ENCODE measurements around the gene LRP4.

Gene LRP4

GRCh38 chr11:46900091-46900746 is 18.1 kb downstream of the LRP4 start:
- H3K9me3 ChIP-seq (replicated peaks; ENCODE audit: insufficient read depth, low read length): no peaks in the 10 kb centered on the region
- H3K9ac ChIP-seq (ENCODE audit: low read length): no peak overlapping the region
- H3K4me3 ChIP-seq (ENCODE audit: low read length): no peak overlapping the region
- H4K20me1 ChIP-seq (ENCODE audit: insufficient read depth, low read length): no peaks in the 10 kb centered on the region
- H3K4me2 ChIP-seq (ENCODE audit: low read depth, low read length): no peak overlapping the region
- DNase-seq: no peak
- no peak overlapping the region for H3K27ac ChIP-seq (ENCODE audit: low read length)
- H3K36me3 ChIP-seq (replicated peaks; ENCODE audit: insufficient read depth, low read length): no peaks in the 10 kb centered on the region
- no peaks in the 10 kb centered on the region for H3K9me2 ChIP-seq (replicated peaks; ENCODE audit: insufficient read depth, low read length)
- no peaks in the 10 kb centered on the region for H3F3A ChIP-seq (ENCODE audit: insufficient read depth, low read length)
- H3K27me3 ChIP-seq (replicated peaks; ENCODE audit: insufficient read depth, low read length): no peaks in the 10 kb centered on the region
- no peaks in the 10 kb centered on the region for H3K79me2 ChIP-seq (ENCODE audit: low read length)
- no peaks in the 10 kb centered on the region for H3K4me1 ChIP-seq (ENCODE audit: low read length)
- TF ChIP-seq EZH2phosphoT487 (IDR thresholded peaks at IDR 0.05; ENCODE audit: low read length): no peak
- no peak for TF ChIP-seq EZH2 (optimal IDR thresholded peaks at IDR 0.05; ENCODE audit: low read depth, low read length)
- TF ChIP-seq CTCF (IDR thresholded peaks at IDR 0.05; ENCODE audit: low read length): no peak
- no peak overlapping the region for H2AFZ ChIP-seq (ENCODE audit: low read length)

DNA sequence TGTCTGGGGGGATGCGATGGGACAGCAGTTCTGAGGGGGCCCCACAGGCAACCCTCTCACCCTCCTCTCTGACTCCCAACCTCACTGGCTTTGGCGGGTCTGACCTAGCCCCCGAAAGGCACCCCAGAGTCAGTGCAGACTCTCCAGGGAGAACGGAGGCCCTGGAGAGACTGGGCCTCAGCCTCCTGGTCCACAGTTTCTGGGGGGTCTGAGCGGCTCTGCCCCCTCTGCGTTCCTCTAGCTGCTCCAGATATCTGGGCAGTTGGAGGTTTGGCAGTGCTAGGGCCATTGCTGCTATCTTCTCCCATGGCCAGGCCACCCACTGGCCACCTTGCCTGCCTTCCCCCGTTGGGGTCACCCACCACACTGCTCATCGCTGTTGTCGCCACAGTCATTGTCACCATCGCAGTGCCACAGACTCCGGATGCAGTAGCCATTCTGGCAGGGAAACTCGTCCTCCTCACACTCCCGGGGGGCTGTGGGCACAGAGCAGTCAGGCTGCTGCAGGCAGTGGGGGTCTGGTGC is 18.8 kb downstream of the LRP4 start:
- no peaks in the 10 kb centered on the region for H3K4me1 ChIP-seq (ENCODE audit: low read length)
- no peak overlapping the region for H3K4me3 ChIP-seq (ENCODE audit: low read length)
- no peaks in the 10 kb centered on the region for H3K79me2 ChIP-seq (ENCODE audit: low read length)
- TF ChIP-seq EZH2phosphoT487 (IDR thresholded peaks at IDR 0.05; ENCODE audit: low read length) (no peak), EZH2 (optimal IDR thresholded peaks at IDR 0.05; ENCODE audit: low read depth, low read length) (no peak), CTCF (IDR thresholded peaks at IDR 0.05; ENCODE audit: low read length) (no peak)
- no peak overlapping the region for H3K27ac ChIP-seq (ENCODE audit: low read length)
- no peaks in the 10 kb centered on the region for H4K20me1 ChIP-seq (ENCODE audit: insufficient read depth, low read length)
- no peaks in the 10 kb centered on the region for H3K27me3 ChIP-seq (replicated peaks; ENCODE audit: insufficient read depth, low read length)
- no peaks in the 10 kb centered on the region for H3F3A ChIP-seq (ENCODE audit: insufficient read depth, low read length)
- H2AFZ ChIP-seq (ENCODE audit: low read length): no peak overlapping the region
- DNase-seq: no peak
- no peak overlapping the region for H3K4me2 ChIP-seq (ENCODE audit: low read depth, low read length)
- H3K9ac ChIP-seq (ENCODE audit: low read length): no peak overlapping the region
- no peaks in the 10 kb centered on the region for H3K9me3 ChIP-seq (replicated peaks; ENCODE audit: insufficient read depth, low read length)
- no peaks in the 10 kb centered on the region for H3K9me2 ChIP-seq (replicated peaks; ENCODE audit: insufficient read depth, low read length)
- H3K36me3 ChIP-seq (replicated peaks; ENCODE audit: insufficient read depth, low read length): no peaks in the 10 kb centered on the region

DNA sequence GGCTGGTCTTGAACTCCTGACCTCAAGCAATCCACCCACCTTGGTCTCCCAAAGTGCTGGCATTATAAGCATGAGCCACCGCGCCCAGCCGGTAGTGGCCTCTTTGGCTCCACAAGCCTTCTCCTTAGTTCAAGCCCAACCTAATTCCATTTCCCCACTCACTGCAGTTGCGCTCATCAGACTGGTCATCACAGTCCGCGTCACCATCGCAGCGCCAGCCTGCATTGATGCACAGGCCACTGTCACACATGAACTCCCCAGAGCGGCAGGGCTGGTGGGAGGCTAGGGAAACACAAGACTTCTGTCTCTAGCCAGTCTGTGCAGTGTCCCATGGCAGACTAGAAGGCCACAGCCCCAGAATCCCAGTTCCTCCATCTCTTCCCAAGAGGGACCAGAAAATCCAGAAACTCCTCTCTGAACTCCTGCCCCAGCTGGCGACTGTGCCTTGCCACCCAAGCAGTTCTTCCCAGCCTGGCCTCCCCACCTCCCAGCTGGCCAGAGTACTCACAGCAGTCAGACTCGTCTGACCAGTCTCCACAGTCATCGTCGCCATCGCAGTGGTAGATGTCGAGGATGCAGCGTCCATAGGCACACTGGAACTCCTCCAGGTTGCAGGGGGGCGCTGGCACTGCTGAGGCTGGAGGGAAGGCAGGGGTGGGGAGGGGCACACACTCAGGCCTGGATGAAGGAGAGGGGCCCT is 19.8 kb downstream of the LRP4 start:
- Histone ChIP-seq H3F3A (ENCODE audit: insufficient read depth, low read length) (no peaks in the 10 kb centered on the region), H3K4me1 (ENCODE audit: low read length) (no peaks in the 10 kb centered on the region), H3K9me3 (replicated peaks; ENCODE audit: insufficient read depth, low read length) (no peaks in the 10 kb centered on the region), H3K36me3 (replicated peaks; ENCODE audit: insufficient read depth, low read length) (no peaks in the 10 kb centered on the region), H3K79me2 (ENCODE audit: low read length) (no peaks in the 10 kb centered on the region), H3K4me3 (ENCODE audit: low read length) (no peak overlapping the region), H3K9ac (ENCODE audit: low read length) (no peak overlapping the region), H3K9me2 (replicated peaks; ENCODE audit: insufficient read depth, low read length) (no peaks in the 10 kb centered on the region), H4K20me1 (ENCODE audit: insufficient read depth, low read length) (no peaks in the 10 kb centered on the region), H3K4me2 (ENCODE audit: low read depth, low read length) (no peak overlapping the region), H3K27me3 (replicated peaks; ENCODE audit: insufficient read depth, low read length) (no peaks in the 10 kb centered on the region), H3K27ac (ENCODE audit: low read length) (no peak overlapping the region), H2AFZ (ENCODE audit: low read length) (no peak overlapping the region)
- DNase-seq: no peak
- TF ChIP-seq CTCF (IDR thresholded peaks at IDR 0.05; ENCODE audit: low read length): no peak
- TF ChIP-seq EZH2 (optimal IDR thresholded peaks at IDR 0.05; ENCODE audit: low read depth, low read length): no peak
- TF ChIP-seq EZH2phosphoT487 (IDR thresholded peaks at IDR 0.05; ENCODE audit: low read length): no peak
